Measurements from ENCODE around the gene DLEC1.
"Not testable (repeated sequence)": the region's sequence is repeated elsewhere in the genome, so short reads cannot be mapped to it uniquely, and the experiment has no call there.

DLEC1 gene

GRCh38 chr3:38049358-38050126 lies 10.5 kb downstream of the DLEC1 start:
- Histone ChIP-seq H3K4me1 (ENCODE audit: control insufficient read depth in 1 of 2, insufficient read depth in 2 of 2, low read length in 2 of 2) (no peaks in the 10 kb centered on the region), H3K9me3 (ENCODE audit: control insufficient read depth in 1 of 2, low read length in 2 of 2) (no peaks in the 10 kb centered on the region), H3K4me3 (ENCODE audit: low read depth in 1 of 2, low read length in 2 of 2) (no peak overlapping the region), H3K36me3 (ENCODE audit: control insufficient read depth in 1 of 2, insufficient read depth in 2 of 2, low read length in 2 of 2) (no peaks in the 10 kb centered on the region), H3K27me3 (ENCODE audit: low read depth, low read length) (no peaks in the 10 kb centered on the region), H3K27ac (ENCODE audit: low read length) (no peak overlapping the region)

- H3K4me3 ChIP-seq (ENCODE audit: low read depth in 1 of 2, low read length in 2 of 2) = no peak overlapping the region
- no peaks in the 10 kb centered on the region for H3K9me3 ChIP-seq (ENCODE audit: control insufficient read depth in 1 of 2, low read length in 2 of 2)
- no peaks in the 10 kb centered on the region for H3K27me3 ChIP-seq (ENCODE audit: low read depth, low read length)
- no peaks in the 10 kb centered on the region for H3K4me1 ChIP-seq (ENCODE audit: control insufficient read depth in 1 of 2, insufficient read depth in 2 of 2, low read length in 2 of 2)
- no peak overlapping the region for H3K27ac ChIP-seq (ENCODE audit: low read length)
- no peaks in the 10 kb centered on the region for H3K36me3 ChIP-seq (ENCODE audit: control insufficient read depth in 1 of 2, insufficient read depth in 2 of 2, low read length in 2 of 2)
Measured at GRCh38 chr3:38051131-38051530, 12.1 kb downstream of the DLEC1 start.

GRCh38 chr3:38053286-38053685 lies 14.3 kb downstream of the DLEC1 start:
- H3K4me3 ChIP-seq (ENCODE audit: low read depth in 1 of 2, low read length in 2 of 2); H3K4me1 ChIP-seq (ENCODE audit: control insufficient read depth in 1 of 2, insufficient read depth in 2 of 2, low read length in 2 of 2); H3K36me3 ChIP-seq (ENCODE audit: control insufficient read depth in 1 of 2, insufficient read depth in 2 of 2, low read length in 2 of 2); H3K27me3 ChIP-seq (ENCODE audit: low read depth, low read length); H3K27ac ChIP-seq (ENCODE audit: low read length); H3K9me3 ChIP-seq (ENCODE audit: control insufficient read depth in 1 of 2, low read length in 2 of 2): not testable (repeated sequence)

- not testable (repeated sequence) for H3K36me3 ChIP-seq (ENCODE audit: control insufficient read depth in 1 of 2, insufficient read depth in 2 of 2, low read length in 2 of 2); H3K4me1 ChIP-seq (ENCODE audit: control insufficient read depth in 1 of 2, insufficient read depth in 2 of 2, low read length in 2 of 2); H3K27me3 ChIP-seq (ENCODE audit: low read depth, low read length); H3K4me3 ChIP-seq (ENCODE audit: low read depth in 1 of 2, low read length in 2 of 2); H3K27ac ChIP-seq (ENCODE audit: low read length); H3K9me3 ChIP-seq (ENCODE audit: control insufficient read depth in 1 of 2, low read length in 2 of 2)
Measured at GRCh38 chr3:38053813-38054498, 14.9 kb downstream of the DLEC1 start.

GRCh38 chr3:38054499-38055001 lies 15.5 kb downstream of the DLEC1 start:
- no peaks in the 10 kb centered on the region for H3K27me3 ChIP-seq (ENCODE audit: low read depth, low read length)
- H3K27ac ChIP-seq (ENCODE audit: low read length) = no peak overlapping the region
- H3K4me3 ChIP-seq (ENCODE audit: low read depth in 1 of 2, low read length in 2 of 2) = no peak overlapping the region
- H3K36me3 ChIP-seq (ENCODE audit: control insufficient read depth in 1 of 2, insufficient read depth in 2 of 2, low read length in 2 of 2) = no peaks in the 10 kb centered on the region
- no peaks in the 10 kb centered on the region for H3K9me3 ChIP-seq (ENCODE audit: control insufficient read depth in 1 of 2, low read length in 2 of 2)
- no peaks in the 10 kb centered on the region for H3K4me1 ChIP-seq (ENCODE audit: control insufficient read depth in 1 of 2, insufficient read depth in 2 of 2, low read length in 2 of 2)

GRCh38 chr3:38059148-38059547 lies 20.1 kb downstream of the DLEC1 start:
- Histone ChIP-seq H3K4me3 (ENCODE audit: low read depth in 1 of 2, low read length in 2 of 2) (no peak overlapping the region), H3K36me3 (ENCODE audit: control insufficient read depth in 1 of 2, insufficient read depth in 2 of 2, low read length in 2 of 2) (no peaks in the 10 kb centered on the region), H3K4me1 (ENCODE audit: control insufficient read depth in 1 of 2, insufficient read depth in 2 of 2, low read length in 2 of 2) (no peaks in the 10 kb centered on the region), H3K9me3 (ENCODE audit: control insufficient read depth in 1 of 2, low read length in 2 of 2) (no peaks in the 10 kb centered on the region), H3K27ac (ENCODE audit: low read length) (no peak overlapping the region), H3K27me3 (ENCODE audit: low read depth, low read length) (no peaks in the 10 kb centered on the region)

- Histone ChIP-seq H3K4me3 (ENCODE audit: low read depth in 1 of 2, low read length in 2 of 2) (no peak overlapping the region), H3K9me3 (ENCODE audit: control insufficient read depth in 1 of 2, low read length in 2 of 2) (no peaks in the 10 kb centered on the region), H3K36me3 (ENCODE audit: control insufficient read depth in 1 of 2, insufficient read depth in 2 of 2, low read length in 2 of 2) (no peaks in the 10 kb centered on the region), H3K27ac (ENCODE audit: low read length) (no peak overlapping the region), H3K27me3 (ENCODE audit: low read depth, low read length) (no peaks in the 10 kb centered on the region), H3K4me1 (ENCODE audit: control insufficient read depth in 1 of 2, insufficient read depth in 2 of 2, low read length in 2 of 2) (no peaks in the 10 kb centered on the region)
Measured at GRCh38 chr3:38059591-38059990, 20.6 kb downstream of the DLEC1 start.

GRCh38 chr3:38062809-38063208 lies 23.8 kb downstream of the DLEC1 start:
- no peaks in the 10 kb centered on the region for H3K9me3 ChIP-seq (ENCODE audit: control insufficient read depth in 1 of 2, low read length in 2 of 2)
- H3K36me3 ChIP-seq (ENCODE audit: control insufficient read depth in 1 of 2, insufficient read depth in 2 of 2, low read length in 2 of 2) = no peaks in the 10 kb centered on the region
- H3K4me3 ChIP-seq (ENCODE audit: low read depth in 1 of 2, low read length in 2 of 2) = no peak overlapping the region
- no peaks in the 10 kb centered on the region for H3K4me1 ChIP-seq (ENCODE audit: control insufficient read depth in 1 of 2, insufficient read depth in 2 of 2, low read length in 2 of 2)
- no peak overlapping the region for H3K27ac ChIP-seq (ENCODE audit: low read length)
- no peaks in the 10 kb centered on the region for H3K27me3 ChIP-seq (ENCODE audit: low read depth, low read length)

GRCh38 chr3:38064453-38064852 lies 25.4 kb downstream of the DLEC1 start:
- H3K27me3 ChIP-seq (ENCODE audit: low read depth, low read length); H3K4me1 ChIP-seq (ENCODE audit: control insufficient read depth in 1 of 2, insufficient read depth in 2 of 2, low read length in 2 of 2); H3K36me3 ChIP-seq (ENCODE audit: control insufficient read depth in 1 of 2, insufficient read depth in 2 of 2, low read length in 2 of 2); H3K4me3 ChIP-seq (ENCODE audit: low read depth in 1 of 2, low read length in 2 of 2); H3K27ac ChIP-seq (ENCODE audit: low read length); H3K9me3 ChIP-seq (ENCODE audit: control insufficient read depth in 1 of 2, low read length in 2 of 2): not testable (repeated sequence)

GRCh38 chr3:38067508-38068233 lies 28.7 kb downstream of the DLEC1 start:
- H3K27ac ChIP-seq (ENCODE audit: low read length) = no peak overlapping the region

GRCh38 chr3:38070013-38070412 lies 31.0 kb downstream of the DLEC1 start:
- H3K4me3 ChIP-seq (ENCODE audit: low read depth in 1 of 2, low read length in 2 of 2) = no peak overlapping the region
- H3K36me3 ChIP-seq (ENCODE audit: control insufficient read depth in 1 of 2, insufficient read depth in 2 of 2, low read length in 2 of 2) = no peaks in the 10 kb centered on the region
- H3K27me3 ChIP-seq (ENCODE audit: low read depth, low read length) = no peaks in the 10 kb centered on the region
- no peaks in the 10 kb centered on the region for H3K9me3 ChIP-seq (ENCODE audit: control insufficient read depth in 1 of 2, low read length in 2 of 2)
- H3K27ac ChIP-seq (ENCODE audit: low read length) = no peak overlapping the region
- H3K4me1 ChIP-seq (ENCODE audit: control insufficient read depth in 1 of 2, insufficient read depth in 2 of 2, low read length in 2 of 2) = no peaks in the 10 kb centered on the region

More at GRCh38 chr3:38067508-38068233, 28.7 kb downstream of the DLEC1 start:
- Histone ChIP-seq H3K36me3 (ENCODE audit: control insufficient read depth in 1 of 2, insufficient read depth in 2 of 2, low read length in 2 of 2) (no peaks in the 10 kb centered on the region), H3K4me3 (ENCODE audit: low read depth in 1 of 2, low read length in 2 of 2) (no peak overlapping the region), H3K27me3 (ENCODE audit: low read depth, low read length) (no peaks in the 10 kb centered on the region), H3K9me3 (ENCODE audit: control insufficient read depth in 1 of 2, low read length in 2 of 2) (no peaks in the 10 kb centered on the region), H3K4me1 (ENCODE audit: control insufficient read depth in 1 of 2, insufficient read depth in 2 of 2, low read length in 2 of 2) (no peaks in the 10 kb centered on the region)

All from muscle layer of duodenum (tissue), 2 donors.